NT2/D1 (cell line): ENCODE results near the gene KIF14.

Source experiments
- SUZ12 ChIP-seq: IDR thresholded peaks from 2 replicates; pipeline ENCODE4 v1.6.1; 2011; ENCODE audit not compliant: insufficient read length, insufficient read depth; ENCODE audit errors: extremely low read depth
- YY1 ChIP-seq: IDR thresholded peaks from 2 replicates; pipeline ENCODE4 v1.6.1; 2011; ENCODE audit not compliant: insufficient read length, insufficient read depth

- TF ChIP-seq SUZ12 (no peak), YY1 (no peak)
Observed at GRCh38 chr1:200640373-200640962, 19.9 kb upstream of the KIF14 start.
